ENCODE results near the gene CTNNA2.

DNA sequence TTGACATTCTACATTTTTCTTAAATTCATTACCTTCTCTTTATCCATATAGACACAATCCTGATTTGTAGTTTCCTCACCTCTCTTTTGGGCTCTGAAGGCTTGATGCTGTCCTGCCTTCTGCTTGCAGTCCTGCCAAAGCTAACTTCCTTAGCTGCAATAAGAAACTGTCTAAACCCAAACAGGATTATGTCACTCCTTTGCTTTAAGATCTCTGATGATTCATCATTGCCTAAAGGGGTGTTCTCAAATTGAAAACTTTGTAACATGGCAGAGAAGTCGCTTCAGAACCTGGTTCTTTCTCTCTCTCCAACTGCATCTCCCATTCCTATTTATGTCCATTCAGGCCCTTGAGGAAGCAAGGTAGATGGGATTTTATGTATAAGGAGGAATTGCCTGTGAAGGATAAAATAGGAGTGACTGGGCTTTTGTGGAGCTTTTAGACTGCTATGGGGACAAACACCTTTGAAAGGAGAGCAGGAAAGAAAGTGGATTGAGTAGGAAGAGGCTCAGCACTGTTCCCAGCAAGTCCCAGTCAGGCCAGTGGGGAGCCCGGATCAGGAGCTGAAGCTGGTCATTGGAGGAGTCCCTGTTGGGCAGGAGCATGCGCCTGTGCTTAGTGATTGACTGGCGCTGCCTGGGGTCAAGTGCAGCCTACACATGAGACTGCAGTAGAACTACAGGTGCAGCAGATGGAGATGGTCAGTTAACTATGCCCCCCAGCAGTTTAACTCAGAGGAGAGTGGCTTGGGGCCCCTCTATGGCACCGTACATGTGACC, 390.6 kb downstream of the CTNNA2 start:
- no peak for TF ChIP-seq RARB (CRISPR knock-in tag; IDR thresholded peaks at IDR 0.05)
- TF ChIP-seq TCF4 (CRISPR knock-in tag; IDR thresholded peaks at IDR 0.05; ENCODE audit: borderline replicate concordance), result no peak
- TF ChIP-seq SNAI2 (CRISPR knock-in tag; IDR thresholded peaks at IDR 0.05), result no peak
- no peak for TF ChIP-seq PATZ1 (CRISPR knock-in tag; IDR thresholded peaks at IDR 0.05; ENCODE audit: borderline replicate concordance)
- TF ChIP-seq ARNTL (CRISPR knock-in tag; IDR thresholded peaks at IDR 0.05; ENCODE audit: borderline replicate concordance, low read depth), result no peak
- no peak for TF ChIP-seq GLIS3 (CRISPR knock-in tag; IDR thresholded peaks at IDR 0.05)
- no peak for TF ChIP-seq ZFP30 (CRISPR knock-in tag; IDR thresholded peaks at IDR 0.05)
- TF ChIP-seq ZFP3 (CRISPR knock-in tag; IDR thresholded peaks at IDR 0.05), result no peak
- no peak for TF ChIP-seq ZNF565 (CRISPR knock-in tag; conservative IDR thresholded peaks at IDR 0.05; ENCODE audit: low read depth)
